ENCODE results near the gene IGSF8. TPM values are rescaled to one million over a fixed set of nuclear protein-coding genes. Genes with fewer than 3 reads are reported as not detected.

Gene IGSF8
- total RNA-seq, 4 donors from 2014 or later, result 5.4 to 41.4 (median 26.9) TPM

GRCh38 chr1:160075836-160076235, 22.6 kb downstream of the IGSF8 start:
- H3K27me3 ChIP-seq, result peaks cover 0 to 6% of the 10 kb centered on the region in 2 donors
- no peaks in the 10 kb centered on the region for H3K4me1 ChIP-seq
- intact Hi-C loops (cut with DNase I; ENCODE audit: low total_unique reads), result no loop called here
- no peaks in the 10 kb centered on the region for H3K36me3 ChIP-seq
- TF ChIP-seq CTCF (IDR thresholded peaks at IDR 0.05) (no peak), POLR2A (IDR thresholded peaks at IDR 0.05) (no peak)
- H3K27ac ChIP-seq, result no peak overlapping the region
- no peaks in the 10 kb centered on the region for H3K9me3 ChIP-seq
- no peak overlapping the region for H3K4me3 ChIP-seq
- no peak for DNase-seq

GRCh38 chr1:160074865-160075264, 23.6 kb downstream of the IGSF8 start:
- H3K27ac ChIP-seq, result no peak overlapping the region
- H3K4me1 ChIP-seq, result no peaks in the 10 kb centered on the region
- DNase-seq, result no peak

GRCh38 chr1:160071289-160071688, 27.1 kb downstream of the IGSF8 start:
- no peaks in the 10 kb centered on the region for H3K4me1 ChIP-seq
- H3K9me3 ChIP-seq, result no peaks in the 10 kb centered on the region
- H3K27ac ChIP-seq, result no peak overlapping the region
- H3K36me3 ChIP-seq, result no peaks in the 10 kb centered on the region
- intact Hi-C loops (cut with DNase I; ENCODE audit: low total_unique reads), result no loop called here
- H3K27me3 ChIP-seq, result no peaks in the 10 kb centered on the region
- H3K4me3 ChIP-seq, result no peak overlapping the region
- TF ChIP-seq POLR2A (IDR thresholded peaks at IDR 0.05), result no peak
- TF ChIP-seq CTCF (IDR thresholded peaks at IDR 0.05), result no peak
- no peak for DNase-seq

More at GRCh38 chr1:160074865-160075264, 23.6 kb downstream of the IGSF8 start:
- H3K4me3 ChIP-seq, result no peak overlapping the region
- intact Hi-C loops (cut with DNase I; ENCODE audit: low total_unique reads), result no loop called here
- TF ChIP-seq POLR2A (IDR thresholded peaks at IDR 0.05), result no peak
- TF ChIP-seq CTCF (IDR thresholded peaks at IDR 0.05), result no peak
- H3K9me3 ChIP-seq, result no peaks in the 10 kb centered on the region
- H3K36me3 ChIP-seq, result no peaks in the 10 kb centered on the region
- peaks cover 0 to 6% of the 10 kb centered on the region in 2 donors for H3K27me3 ChIP-seq

- DNase-seq, result peak; percentile 67 to 78
- no peak overlapping the region for H3K27ac ChIP-seq
- TF ChIP-seq CTCF (IDR thresholded peaks at IDR 0.05) (no peak), POLR2A (IDR thresholded peaks at IDR 0.05) (no peak)
Measured at GRCh38 chr1:160070243-160071163, 27.9 kb downstream of the IGSF8 start.

GRCh38 chr1:160069460-160070231, 28.8 kb downstream of the IGSF8 start, which contains the start of gene KCNJ10:
Gene KCNJ10, minus strand, starts transcription at chr1:160070160. Its CDS starts 27,628 bp downstream, at chr1:160042532.
- Histone ChIP-seq H3K27me3 (no peaks in the 10 kb centered on the region), H3K36me3 (no peaks in the 10 kb centered on the region), H3K27ac (no peak within 1 kb of the TSS), H3K4me1 (no peaks in the 10 kb centered on the region), H3K9me3 (no peaks in the 10 kb centered on the region), H3K4me3 (peak within 1 kb of the TSS; percentile 30 to 52)
- intact Hi-C loops (cut with DNase I; ENCODE audit: low total_unique reads), result no loop called here
- TF ChIP-seq CTCF (IDR thresholded peaks at IDR 0.05) (no peak), POLR2A (IDR thresholded peaks at IDR 0.05) (no peak)
- DNase-seq, result no peak

More at GRCh38 chr1:160070243-160071163, 27.9 kb downstream of the IGSF8 start:
- H3K4me1 ChIP-seq, result no peaks in the 10 kb centered on the region
- no peaks in the 10 kb centered on the region for H3K9me3 ChIP-seq
- no peaks in the 10 kb centered on the region for H3K36me3 ChIP-seq
- intact Hi-C loops (cut with DNase I; ENCODE audit: low total_unique reads), result no loop called here
- H3K4me3 ChIP-seq, result peak overlapping the region; percentile 30 to 52
- H3K27me3 ChIP-seq, result no peaks in the 10 kb centered on the region
